Kidney epithelial cell (primary cell): ENCODE measurements around the gene KMT2B. TPM values are rescaled to one million over a fixed set of nuclear protein-coding genes. Genes with fewer than 3 reads are reported as not detected.

ENCODE experiments used
- DNase-seq: peaks from one replicate; pipeline ENCODE4 v3.0.0-alpha.2; 2010; ENCODE audit warnings: low read depth
- H3K27me3 ChIP-seq: 2 replicates; pipeline ENCODE4 v1.6.0; 2011; ENCODE audit warnings: low read length; ENCODE audit not compliant: control insufficient read depth, insufficient read depth
- H3K36me3 ChIP-seq: 2 replicates; pipeline ENCODE4 v1.5.1; 2011; ENCODE audit warnings: low read length; ENCODE audit not compliant: control insufficient read depth, insufficient read depth
- H3K4me3 ChIP-seq: 2 replicates; pipeline ENCODE4 v1.5.1; 2011; ENCODE audit warnings: low read depth, mild to moderate bottlenecking, control low read depth, low read length
- total RNA-seq: library from RNA; depleted of rRNA; stranded (reverse); fragments of >200 nt; gene quantifications from 2 replicates; pipeline ENCODE4 v1.2.3, GENCODE V29; 2015
- TF ChIP-seq, protein P1 (sequence below): IDR thresholded peaks from 2 replicates; pipeline ENCODE4 v1.5.1; 2011; ENCODE audit warnings: mild to moderate bottlenecking, moderate library complexity, low read length, control low read depth, inconsistent platforms; ENCODE audit not compliant: insufficient read depth, poor library complexity, severe bottlenecking

KMT2B gene
- total RNA-seq, 1 donor from 2014 or later, result 18.4 TPM

GRCh38 chr19:35785339-35785627, 67.5 kb downstream of the KMT2B start:
- TF ChIP-seq, protein P1, sequence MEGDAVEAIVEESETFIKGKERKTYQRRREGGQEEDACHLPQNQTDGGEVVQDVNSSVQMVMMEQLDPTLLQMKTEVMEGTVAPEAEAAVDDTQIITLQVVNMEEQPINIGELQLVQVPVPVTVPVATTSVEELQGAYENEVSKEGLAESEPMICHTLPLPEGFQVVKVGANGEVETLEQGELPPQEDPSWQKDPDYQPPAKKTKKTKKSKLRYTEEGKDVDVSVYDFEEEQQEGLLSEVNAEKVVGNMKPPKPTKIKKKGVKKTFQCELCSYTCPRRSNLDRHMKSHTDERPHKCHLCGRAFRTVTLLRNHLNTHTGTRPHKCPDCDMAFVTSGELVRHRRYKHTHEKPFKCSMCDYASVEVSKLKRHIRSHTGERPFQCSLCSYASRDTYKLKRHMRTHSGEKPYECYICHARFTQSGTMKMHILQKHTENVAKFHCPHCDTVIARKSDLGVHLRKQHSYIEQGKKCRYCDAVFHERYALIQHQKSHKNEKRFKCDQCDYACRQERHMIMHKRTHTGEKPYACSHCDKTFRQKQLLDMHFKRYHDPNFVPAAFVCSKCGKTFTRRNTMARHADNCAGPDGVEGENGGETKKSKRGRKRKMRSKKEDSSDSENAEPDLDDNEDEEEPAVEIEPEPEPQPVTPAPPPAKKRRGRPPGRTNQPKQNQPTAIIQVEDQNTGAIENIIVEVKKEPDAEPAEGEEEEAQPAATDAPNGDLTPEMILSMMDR, result no peak
- H3K36me3 ChIP-seq, result no peaks in the 10 kb centered on the region
- no peak overlapping the region for H3K4me3 ChIP-seq
- H3K27me3 ChIP-seq, result no peaks in the 10 kb centered on the region
- DNase-seq, result no peak

DNA sequence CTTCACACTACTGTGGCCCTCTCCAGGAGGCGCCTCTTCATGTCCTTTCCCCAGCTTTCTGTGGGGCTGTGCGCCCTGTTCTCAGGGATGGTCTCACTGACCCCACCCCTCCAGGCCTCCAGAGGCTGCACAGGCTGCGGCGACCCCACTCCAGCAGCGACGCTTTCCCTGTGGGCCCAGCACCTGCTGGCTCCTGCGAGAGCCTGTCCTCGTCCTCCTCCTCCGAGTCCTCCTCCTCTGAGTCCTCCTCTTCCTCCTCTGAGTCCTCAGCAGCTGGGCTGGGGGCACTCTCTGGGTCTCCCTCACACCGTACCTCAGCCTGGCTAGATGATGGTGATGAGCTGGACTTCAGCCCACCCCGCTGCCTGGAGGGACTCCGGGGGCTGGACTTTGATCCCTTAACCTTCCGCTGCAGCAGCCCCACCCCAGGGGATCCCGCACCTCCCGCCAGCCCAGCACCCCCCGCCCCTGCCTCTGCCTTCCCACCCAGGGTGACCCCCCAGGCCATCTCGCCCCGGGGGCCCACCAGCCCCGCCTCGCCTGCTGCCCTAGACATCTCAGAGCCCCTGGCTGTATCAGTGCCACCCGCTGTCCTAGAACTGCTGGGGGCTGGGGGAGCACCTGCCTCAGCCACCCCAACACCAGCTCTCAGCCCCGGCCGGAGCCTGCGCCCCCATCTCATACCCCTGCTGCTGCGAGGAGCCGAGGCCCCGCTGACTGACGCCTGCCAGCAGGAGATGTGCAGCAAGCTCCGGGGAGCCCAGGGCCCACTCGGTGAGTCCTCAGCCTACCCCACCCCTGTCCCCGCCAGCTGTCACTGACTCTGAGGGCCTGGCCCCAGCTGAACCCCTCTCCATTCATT, 68.7 kb downstream of the KMT2B start:
- Histone ChIP-seq H3K36me3 (no peaks in the 10 kb centered on the region), H3K27me3 (peaks cover 3% of the 10 kb centered on the region), H3K4me3 (no peak overlapping the region)
- DNase-seq, result no peak
- TF ChIP-seq, protein P1, result no peak

DNA sequence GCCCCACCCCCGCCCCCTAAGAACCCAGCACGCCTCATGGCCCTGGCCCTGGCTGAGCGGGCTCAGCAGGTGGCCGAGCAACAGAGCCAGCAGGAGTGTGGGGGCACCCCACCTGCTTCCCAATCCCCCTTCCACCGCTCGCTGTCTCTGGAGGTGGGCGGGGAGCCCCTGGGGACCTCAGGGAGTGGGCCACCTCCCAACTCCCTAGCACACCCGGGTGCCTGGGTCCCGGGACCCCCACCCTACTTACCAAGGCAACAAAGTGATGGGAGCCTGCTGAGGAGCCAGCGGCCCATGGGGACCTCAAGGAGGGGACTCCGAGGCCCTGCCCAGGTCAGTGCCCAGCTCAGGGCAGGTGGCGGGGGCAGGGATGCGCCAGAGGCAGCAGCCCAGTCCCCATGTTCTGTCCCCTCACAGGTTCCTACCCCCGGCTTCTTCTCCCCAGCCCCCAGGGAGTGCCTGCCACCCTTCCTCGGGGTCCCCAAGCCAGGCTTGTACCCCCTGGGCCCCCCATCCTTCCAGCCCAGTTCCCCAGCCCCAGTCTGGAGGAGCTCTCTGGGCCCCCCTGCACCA, 69.5 kb downstream of the KMT2B start:
- no peak for DNase-seq
- no peaks in the 10 kb centered on the region for H3K36me3 ChIP-seq
- H3K4me3 ChIP-seq, result no peak overlapping the region
- H3K27me3 ChIP-seq, result peaks cover 3% of the 10 kb centered on the region
- TF ChIP-seq, protein P1, result no peak

Other genes with a start within 250 kb of the KMT2B start
- not detected in 2 replicates for gene KRTDAP, start 227.5 kb upstream of the KMT2B start, total RNA-seq
- gene DMKN, start 204.4 kb upstream of the KMT2B start, total RNA-seq, result 219 and 266 TPM in 2 replicates
- gene SBSN, start 189.7 kb upstream of the KMT2B start, total RNA-seq, result not detected in 2 replicates
- gene GAPDHS, start 184.5 kb upstream of the KMT2B start, total RNA-seq, result not detected in 2 replicates
- gene TMEM147, start 172.4 kb upstream of the KMT2B start, total RNA-seq, result 160 and 166 TPM in 2 replicates
- not detected in 2 replicates for gene ATP4A, start 154.3 kb upstream of the KMT2B start, total RNA-seq
- gene PMIS2, start 131.8 kb upstream of the KMT2B start, total RNA-seq, result not detected in 2 replicates
- 12.3 and 14.1 TPM in 2 replicates for gene HAUS5, start 105.3 kb upstream of the KMT2B start, total RNA-seq
- 115 and 121 TPM in 2 replicates for gene RBM42, start 89.0 kb upstream of the KMT2B start, total RNA-seq
- gene ETV2, start 76.3 kb upstream of the KMT2B start, total RNA-seq, result not detected in 2 replicates
- gene COX6B1, start 69.7 kb upstream of the KMT2B start, total RNA-seq, result 347 and 569 TPM in 2 replicates
- gene UPK1A, start 51.5 kb upstream of the KMT2B start, total RNA-seq, result not detected in 2 replicates
- not detected in 2 replicates for gene ZBTB32, start 13.4 kb upstream of the KMT2B start, total RNA-seq
- gene IGFLR1, start 24.4 kb downstream of the KMT2B start, total RNA-seq, result 1.9 and 8.8 TPM in 2 replicates
- gene U2AF1L4, start 27.4 kb downstream of the KMT2B start, total RNA-seq, result 15.5 and 17.6 TPM in 2 replicates
- gene PSENEN, start 27.6 kb downstream of the KMT2B start, total RNA-seq, result 46.8 and 59.7 TPM in 2 replicates
- 15.1 and 22.0 TPM in 2 replicates for gene LIN37, start 30.6 kb downstream of the KMT2B start, total RNA-seq
- gene HSPB6, start 39.0 kb downstream of the KMT2B start, total RNA-seq, result 0.17 and 0.82 TPM in 2 replicates
- gene PROSER3, start 40.2 kb downstream of the KMT2B start, total RNA-seq, result 6.1 and 13.0 TPM in 2 replicates
- 2.8 and 3.5 TPM in 2 replicates for gene ARHGAP33, start 57.6 kb downstream of the KMT2B start, total RNA-seq
- gene PRODH2, start 94.8 kb downstream of the KMT2B start, total RNA-seq, result not detected in 2 replicates
- 0.68 and 0.92 TPM in 2 replicates for gene NPHS1, start 134.5 kb downstream of the KMT2B start, total RNA-seq
- 0.50 and 1.0 TPM in 2 replicates for gene KIRREL2, start 138.9 kb downstream of the KMT2B start, total RNA-seq
- 6.3 and 9.3 TPM in 2 replicates for gene APLP1, start 150.6 kb downstream of the KMT2B start, total RNA-seq
- 6.1 and 6.2 TPM in 2 replicates for gene NFKBID, start 182.5 kb downstream of the KMT2B start, total RNA-seq
- not detected in 2 replicates for gene HCST, start 184.5 kb downstream of the KMT2B start, total RNA-seq
- 1.1 TPM in 1 of 2 replicates, not detected in the other for gene TYROBP, start 190.3 kb downstream of the KMT2B start, total RNA-seq
- gene LRFN3, start 218.4 kb downstream of the KMT2B start, total RNA-seq, result 14.4 and 24.8 TPM in 2 replicates